Neural cell (in vitro differentiated cells): ENCODE data around the gene CDC42BPB. TPM values are rescaled to one million over a fixed set of nuclear protein-coding genes. Genes with fewer than 3 reads are reported as not detected.

Source experiments
- H2AFZ ChIP-seq: fragments of 200-600, 300-800 bp; sonication (generic), shearing (Covaris generic); 2 replicates; pipeline ENCODE4 v1.6.0; 2014; ENCODE audit warnings: low read depth, mild to moderate bottlenecking, antibody characterized with exemption, low read length, moderate library complexity
- H3F3A ChIP-seq: fragments of 200-600 bp; shearing (Covaris generic); 2 replicates; pipeline ENCODE4 v1.6.1; 2016; ENCODE audit warnings: mild to moderate bottlenecking, moderate library complexity, mixed read lengths, antibody characterized with exemption, low read length; ENCODE audit not compliant: insufficient read depth, poor library complexity, severe bottlenecking
- H3K27ac ChIP-seq: fragments of 200-600, 300-800 bp; sonication (generic), shearing (Covaris generic); 2 replicates; pipeline ENCODE4 v1.5.1; 2014; ENCODE audit warnings: mild to moderate bottlenecking, low read length, moderate library complexity
- H3K27me3 ChIP-seq: fragments of 300-800, 200-600 bp; sonication (generic), shearing (Covaris generic); 2 replicates; pipeline ENCODE4 v1.6.0; 2014; ENCODE audit warnings: mild to moderate bottlenecking, low read depth, low read length, moderate library complexity; ENCODE audit not compliant: insufficient read depth
- H3K36me3 ChIP-seq: fragments of 300-800, 200-600 bp; sonication (generic), shearing (Covaris generic); 2 replicates; pipeline ENCODE4 v1.5.1; 2014; ENCODE audit warnings: mild to moderate bottlenecking, antibody characterized with exemption, low read length, moderate library complexity; ENCODE audit not compliant: insufficient read depth
- H3K4me2 ChIP-seq: fragments of 300-800, 200-600 bp; sonication (generic), shearing (Covaris generic); 2 replicates; pipeline ENCODE4 v1.6.0; 2014; ENCODE audit warnings: mild to moderate bottlenecking, low read length
- H3K4me3 ChIP-seq: fragments of 300-800, 200-600 bp; sonication (generic), shearing (Covaris generic); 2 replicates; pipeline ENCODE4 v1.5.1; 2014; ENCODE audit warnings: mild to moderate bottlenecking, low read length, moderate library complexity
- H3K79me2 ChIP-seq: fragments of 200-600 bp; shearing (Covaris generic); replicated peaks from 2 replicates; pipeline ENCODE4 v1.6.0; 2014; ENCODE audit warnings: mild to moderate bottlenecking, low read length, moderate library complexity; ENCODE audit not compliant: insufficient read depth
- H3K9ac ChIP-seq: fragments of 300-800, 200-600 bp; sonication (generic), shearing (Covaris generic); 2 replicates; pipeline ENCODE4 v1.6.1; 2016; ENCODE audit warnings: mild to moderate bottlenecking, low read length, mixed read lengths
- H3K9me2 ChIP-seq: fragments of 200-600 bp; shearing (Covaris generic); 2 replicates; pipeline ENCODE4 v1.6.1; 2016; ENCODE audit warnings: mild to moderate bottlenecking, low read length, mixed read lengths; ENCODE audit not compliant: insufficient read depth
- H3K9me3 ChIP-seq: fragments of 200-600, 300-800 bp; sonication (generic), shearing (Covaris generic); 2 replicates; pipeline ENCODE4 v1.6.1; 2016; ENCODE audit warnings: mild to moderate bottlenecking, mixed run types, low read length, moderate library complexity, mixed read lengths
- H4K20me1 ChIP-seq: fragments of 200-600 bp; shearing (Covaris generic); 2 replicates; pipeline ENCODE4 v1.6.1; 2016; ENCODE audit warnings: mild to moderate bottlenecking, mixed run types; ENCODE audit not compliant: insufficient read depth
- CTCF ChIP-seq: fragments of 450-650 bp; IDR thresholded peaks from 2 replicates; pipeline ENCODE4 v1.5.1; 2014; ENCODE audit warnings: antibody characterized with exemption, mild to moderate bottlenecking, moderate library complexity; ENCODE audit not compliant: poor library complexity, severe bottlenecking
- EP300 ChIP-seq: fragments of 450-650 bp; conservative IDR thresholded peaks from 2 replicates; pipeline ENCODE4 v1.6.1; 2014; ENCODE audit warnings: antibody characterized with exemption, mild to moderate bottlenecking, moderate library complexity; ENCODE audit not compliant: poor library complexity, severe bottlenecking
- EZH2 ChIP-seq: fragments of 200-600, 300-800 bp; shearing (Covaris generic), sonication (generic); IDR thresholded peaks from 2 replicates; pipeline ENCODE4 v1.6.1; 2014; ENCODE audit warnings: antibody characterized with exemption, low read length, borderline replicate concordance, mild to moderate bottlenecking; ENCODE audit not compliant: insufficient read depth, poor library complexity, severe bottlenecking
- MXI1 ChIP-seq: fragments of 450-650 bp; conservative IDR thresholded peaks from 2 replicates; pipeline ENCODE4 v1.6.1; 2014; ENCODE audit warnings: antibody characterized with exemption, mild to moderate bottlenecking; ENCODE audit not compliant: poor library complexity, severe bottlenecking
- POLR2AphosphoS5 ChIP-seq: IDR thresholded peaks from 2 replicates; pipeline ENCODE4 v1.6.1; 2012
- RAD21 ChIP-seq: fragments of 450-650 bp; conservative IDR thresholded peaks from 2 replicates; pipeline ENCODE4 v1.6.1; 2014; ENCODE audit warnings: antibody characterized with exemption, mild to moderate bottlenecking, moderate library complexity
- REST ChIP-seq: IDR thresholded peaks from 2 replicates; pipeline ENCODE4 v1.6.1; 2012; ENCODE audit warnings: borderline replicate concordance
- SMC3 ChIP-seq: fragments of 450-650 bp; conservative IDR thresholded peaks from 2 replicates; pipeline ENCODE4 v1.6.1; 2014; ENCODE audit warnings: antibody characterized with exemption, mild to moderate bottlenecking, moderate library complexity; ENCODE audit not compliant: poor library complexity
- TAF1 ChIP-seq: IDR thresholded peaks from 2 replicates; pipeline ENCODE4 v1.6.1; 2012; ENCODE audit warnings: low read depth
- polyA plus RNA-seq: library from polyadenylated mRNA; depleted of rRNA; stranded (reverse); fragments of >200 nt; gene quantifications from 2 replicates; pipeline ENCODE4 v1.2.3, GENCODE V29; 2014

The CDC42BPB gene
- polyA plus RNA-seq, 1 donor from 2014 or later, result 43.8 TPM

- Histone ChIP-seq H3K4me2 (no peak overlapping the region), H4K20me1 (no peaks in the 10 kb centered on the region), H3K9ac (no peak overlapping the region), H3K27ac (no peak overlapping the region), H3K36me3 (no peaks in the 10 kb centered on the region), H3K4me3 (no peak overlapping the region), H3K79me2 (peaks cover 25% of the 10 kb centered on the region), H3K9me3 (no peaks in the 10 kb centered on the region), H3F3A (no peaks in the 10 kb centered on the region), H2AFZ (no peak overlapping the region), H3K27me3 (no peaks in the 10 kb centered on the region), H3K9me2 (no peaks in the 10 kb centered on the region)
- no peak for TF ChIP-seq MXI1
- TF ChIP-seq EP300, result no peak
- TF ChIP-seq REST, result no peak
- TF ChIP-seq POLR2AphosphoS5, result no peak
- no peak for TF ChIP-seq CTCF
- no peak for TF ChIP-seq SMC3
- TF ChIP-seq TAF1, result no peak
- TF ChIP-seq EZH2, result no peak
- no peak for TF ChIP-seq RAD21
Observed at GRCh38 chr14:103031566-103031911, 25.8 kb downstream of the CDC42BPB start.

- no peak for TF ChIP-seq REST
- TF ChIP-seq TAF1, result no peak
- no peak for TF ChIP-seq SMC3
- no peak for TF ChIP-seq POLR2AphosphoS5
- TF ChIP-seq CTCF, result no peak
- no peak for TF ChIP-seq MXI1
- no peak for TF ChIP-seq EZH2
- TF ChIP-seq RAD21, result no peak
- no peak for TF ChIP-seq EP300
- Histone ChIP-seq H3K4me3 (no peak overlapping the region), H3K4me2 (no peak overlapping the region)
Observed at GRCh38 chr14:103030741-103031565, 26.4 kb downstream of the CDC42BPB start.

More at GRCh38 chr14:103030741-103031565, 26.4 kb downstream of the CDC42BPB start:
- H3F3A ChIP-seq, result no peaks in the 10 kb centered on the region
- H3K9me3 ChIP-seq, result no peaks in the 10 kb centered on the region
- no peaks in the 10 kb centered on the region for H3K27me3 ChIP-seq
- no peaks in the 10 kb centered on the region for H3K9me2 ChIP-seq
- H3K9ac ChIP-seq, result no peak overlapping the region
- H3K79me2 ChIP-seq, result peaks cover 22% of the 10 kb centered on the region
- H2AFZ ChIP-seq, result no peak overlapping the region
- H4K20me1 ChIP-seq, result no peaks in the 10 kb centered on the region
- no peak overlapping the region for H3K27ac ChIP-seq
- H3K36me3 ChIP-seq, result no peaks in the 10 kb centered on the region
